ENCODE measurements around the gene TNRC6C.

TNRC6C gene

GRCh38 chr17:78042542-78042941, 84.0 kb downstream of the TNRC6C start:
- Histone ChIP-seq H3K4me2 (ENCODE audit: insufficient read depth, low read length, poor library complexity, severe bottlenecking) (no peak overlapping the region), H2AFZ (ENCODE audit: low read length) (no peak overlapping the region), H2AK5ac (ENCODE audit: low read depth, low read length) (no peak overlapping the region), H3K27me3 (ENCODE audit: control insufficient read depth in 3 of 3, insufficient read depth in 3 of 3, low read depth in 1 of 3, low read length in 3 of 3) (no peaks in the 10 kb centered on the region), H3K4ac (ENCODE audit: low read length) (no peak overlapping the region), H3K23ac (ENCODE audit: low read depth, low read length, poor library complexity) (no peak overlapping the region), H2BK120ac (ENCODE audit: low read depth, low read length) (no peak overlapping the region), H4K91ac (ENCODE audit: low read depth, low read length, poor library complexity) (no peak overlapping the region), H3K9ac (ENCODE audit: low read depth, low read length, poor library complexity) (no peak overlapping the region), H3K18ac (ENCODE audit: low read length) (no peak overlapping the region), H2BK12ac (ENCODE audit: low read length) (no peak overlapping the region), H3K4me1 (ENCODE audit: control insufficient read depth in 2 of 2, insufficient read depth in 1 of 2, low read depth in 1 of 2, low read length in 2 of 2) (no peaks in the 10 kb centered on the region), H3K27ac (replicated peaks; ENCODE audit: low read length) (no peak overlapping the region), H3K4me3 (ENCODE audit: low read length in 2 of 2) (no peak overlapping the region), H3K14ac (ENCODE audit: low read length) (no peak overlapping the region), H2BK5ac (ENCODE audit: low read length) (no peak overlapping the region), H4K8ac (ENCODE audit: low read depth, low read length) (no peak overlapping the region), H3K79me1 (ENCODE audit: low read depth, low read length) (peaks cover 4% of the 10 kb centered on the region), H3K36me3 (replicated peaks in 1 of 2; ENCODE audit: control insufficient read depth in 2 of 2, insufficient read depth in 2 of 2, low read length in 2 of 2) (peaks cover 19 to 68% of the 10 kb centered on the region in 2 donors), H2BK15ac (ENCODE audit: low read length) (no peak overlapping the region), H3K9me3 (replicated peaks in 1 of 2; ENCODE audit: control insufficient read depth in 2 of 2, insufficient read depth in 1 of 2, low read depth in 1 of 2, low read length in 2 of 2) (peaks cover 2 to 10% of the 10 kb centered on the region in 2 donors)
- DNase-seq (ENCODE audit: low spot score) = no peak
- no CpG with 5 or more reads among the region's 5 CpGs for WGBS, 2 donors (ENCODE audit: extremely low coverage in 2 of 2, insufficient read length in 2 of 2, insufficient replicate concordance in 1 of 2)

GRCh38 chr17:78043031-78043430, 84.5 kb downstream of the TNRC6C start:
- Histone ChIP-seq H3K27ac (replicated peaks; ENCODE audit: low read length) (no peak overlapping the region), H2AK5ac (ENCODE audit: low read depth, low read length) (no peak overlapping the region), H2BK15ac (ENCODE audit: low read length) (no peak overlapping the region), H3K4me3 (ENCODE audit: low read length in 2 of 2) (no peak overlapping the region), H2BK12ac (ENCODE audit: low read length) (no peak overlapping the region), H3K4ac (ENCODE audit: low read length) (no peak overlapping the region), H3K9ac (ENCODE audit: low read depth, low read length, poor library complexity) (no peak overlapping the region), H3K36me3 (replicated peaks in 1 of 2; ENCODE audit: control insufficient read depth in 2 of 2, insufficient read depth in 2 of 2, low read length in 2 of 2) (peaks cover 19 to 66% of the 10 kb centered on the region in 2 donors), H4K91ac (ENCODE audit: low read depth, low read length, poor library complexity) (no peak overlapping the region), H3K79me1 (ENCODE audit: low read depth, low read length) (peaks cover 4% of the 10 kb centered on the region), H2AFZ (ENCODE audit: low read length) (no peak overlapping the region), H3K14ac (ENCODE audit: low read length) (no peak overlapping the region), H3K9me3 (replicated peaks in 1 of 2; ENCODE audit: control insufficient read depth in 2 of 2, insufficient read depth in 1 of 2, low read depth in 1 of 2, low read length in 2 of 2) (peaks cover 2 to 10% of the 10 kb centered on the region in 2 donors), H3K23ac (ENCODE audit: low read depth, low read length, poor library complexity) (no peak overlapping the region), H3K4me1 (ENCODE audit: control insufficient read depth in 2 of 2, insufficient read depth in 1 of 2, low read depth in 1 of 2, low read length in 2 of 2) (no peaks in the 10 kb centered on the region), H3K4me2 (ENCODE audit: insufficient read depth, low read length, poor library complexity, severe bottlenecking) (no peak overlapping the region), H3K27me3 (ENCODE audit: control insufficient read depth in 3 of 3, insufficient read depth in 3 of 3, low read depth in 1 of 3, low read length in 3 of 3) (no peaks in the 10 kb centered on the region), H2BK120ac (ENCODE audit: low read depth, low read length) (no peak overlapping the region), H2BK5ac (ENCODE audit: low read length) (no peak overlapping the region), H4K8ac (ENCODE audit: low read depth, low read length) (no peak overlapping the region), H3K18ac (ENCODE audit: low read length) (no peak overlapping the region)
- no CpG with 5 or more reads among the region's 1 CpG for WGBS, 2 donors (ENCODE audit: extremely low coverage in 2 of 2, insufficient read length in 2 of 2, insufficient replicate concordance in 1 of 2)
- DNase-seq (ENCODE audit: low spot score) = no peak

GRCh38 chr17:78044280-78044835, 85.9 kb downstream of the TNRC6C start:
- Histone ChIP-seq H3K18ac (ENCODE audit: low read length) (no peak overlapping the region), H3K27me3 (ENCODE audit: control insufficient read depth in 3 of 3, insufficient read depth in 3 of 3, low read depth in 1 of 3, low read length in 3 of 3) (no peaks in the 10 kb centered on the region), H2BK5ac (ENCODE audit: low read length) (no peak overlapping the region), H2BK120ac (ENCODE audit: low read depth, low read length) (no peak overlapping the region), H2BK15ac (ENCODE audit: low read length) (no peak overlapping the region), H3K4me3 (ENCODE audit: low read length in 2 of 2) (no peak overlapping the region), H3K4ac (ENCODE audit: low read length) (no peak overlapping the region), H4K8ac (ENCODE audit: low read depth, low read length) (no peak overlapping the region), H3K27ac (replicated peaks; ENCODE audit: low read length) (no peak overlapping the region), H2BK12ac (ENCODE audit: low read length) (no peak overlapping the region), H3K4me2 (ENCODE audit: insufficient read depth, low read length, poor library complexity, severe bottlenecking) (no peak overlapping the region), H3K4me1 (ENCODE audit: control insufficient read depth in 2 of 2, insufficient read depth in 1 of 2, low read depth in 1 of 2, low read length in 2 of 2) (no peaks in the 10 kb centered on the region), H3K9ac (ENCODE audit: low read depth, low read length, poor library complexity) (no peak overlapping the region), H3K23ac (ENCODE audit: low read depth, low read length, poor library complexity) (no peak overlapping the region), H2AFZ (ENCODE audit: low read length) (no peak overlapping the region), H3K14ac (ENCODE audit: low read length) (no peak overlapping the region), H4K91ac (ENCODE audit: low read depth, low read length, poor library complexity) (no peak overlapping the region), H3K9me3 (replicated peaks in 1 of 2; ENCODE audit: control insufficient read depth in 2 of 2, insufficient read depth in 1 of 2, low read depth in 1 of 2, low read length in 2 of 2) (peaks cover 2 to 10% of the 10 kb centered on the region in 2 donors), H2AK5ac (ENCODE audit: low read depth, low read length) (no peak overlapping the region), H3K36me3 (replicated peaks in 1 of 2; ENCODE audit: control insufficient read depth in 2 of 2, insufficient read depth in 2 of 2, low read length in 2 of 2) (peaks cover 23 to 68% of the 10 kb centered on the region in 2 donors), H3K79me1 (ENCODE audit: low read depth, low read length) (peaks cover 4% of the 10 kb centered on the region)
- DNase-seq (ENCODE audit: low spot score) = no peak
- WGBS, 2 donors (ENCODE audit: extremely low coverage in 2 of 2, insufficient read length in 2 of 2, insufficient replicate concordance in 1 of 2) = no CpG with 5 or more reads among the region's 3 CpGs

- no peak overlapping the region for H3K4me3 ChIP-seq (ENCODE audit: low read length in 2 of 2)
- no peak overlapping the region for H3K4ac ChIP-seq (ENCODE audit: low read length)
- peaks cover 4% of the 10 kb centered on the region for H3K79me1 ChIP-seq (ENCODE audit: low read depth, low read length)
- H2BK5ac ChIP-seq (ENCODE audit: low read length) = no peak overlapping the region
- WGBS, 2 donors (ENCODE audit: extremely low coverage in 2 of 2, insufficient read length in 2 of 2, insufficient replicate concordance in 1 of 2) = no CpG with 5 or more reads among the region's 5 CpGs
- H3K9me3 ChIP-seq (replicated peaks in 1 of 2; ENCODE audit: control insufficient read depth in 2 of 2, insufficient read depth in 1 of 2, low read depth in 1 of 2, low read length in 2 of 2) = peaks cover 4 to 10% of the 10 kb centered on the region in 2 donors
- H2BK12ac ChIP-seq (ENCODE audit: low read length) = no peak overlapping the region
- H2BK15ac ChIP-seq (ENCODE audit: low read length) = no peak overlapping the region
- H3K36me3 ChIP-seq (replicated peaks in 1 of 2; ENCODE audit: control insufficient read depth in 2 of 2, insufficient read depth in 2 of 2, low read length in 2 of 2) = peaks cover 31 to 71% of the 10 kb centered on the region in 2 donors
- H2AK5ac ChIP-seq (ENCODE audit: low read depth, low read length) = no peak overlapping the region
- H4K91ac ChIP-seq (ENCODE audit: low read depth, low read length, poor library complexity) = no peak overlapping the region
- no peak for DNase-seq (ENCODE audit: low spot score)
- no peak overlapping the region for H4K8ac ChIP-seq (ENCODE audit: low read depth, low read length)
- H3K23ac ChIP-seq (ENCODE audit: low read depth, low read length, poor library complexity) = no peak overlapping the region
- no peak overlapping the region for H2AFZ ChIP-seq (ENCODE audit: low read length)
- no peak overlapping the region for H3K14ac ChIP-seq (ENCODE audit: low read length)
- H3K18ac ChIP-seq (ENCODE audit: low read length) = no peak overlapping the region
- H3K4me1 ChIP-seq (ENCODE audit: control insufficient read depth in 2 of 2, insufficient read depth in 1 of 2, low read depth in 1 of 2, low read length in 2 of 2) = no peaks in the 10 kb centered on the region
- no peak overlapping the region for H3K4me2 ChIP-seq (ENCODE audit: insufficient read depth, low read length, poor library complexity, severe bottlenecking)
- H3K27me3 ChIP-seq (ENCODE audit: control insufficient read depth in 3 of 3, insufficient read depth in 3 of 3, low read depth in 1 of 3, low read length in 3 of 3) = no peaks in the 10 kb centered on the region
- H3K9ac ChIP-seq (ENCODE audit: low read depth, low read length, poor library complexity) = no peak overlapping the region
- no peak overlapping the region for H2BK120ac ChIP-seq (ENCODE audit: low read depth, low read length)
- no peak overlapping the region for H3K27ac ChIP-seq (replicated peaks; ENCODE audit: low read length)
Observed at GRCh38 chr17:78045316-78045715, 86.8 kb downstream of the TNRC6C start.

All from neuronal stem cell (in vitro differentiated cells).